ENCODE results near the gene NR3C2. TPM values are rescaled to one million over a fixed set of nuclear protein-coding genes. Genes with fewer than 3 reads are reported as not detected.

NR3C2 gene
- total and polyA plus RNA-seq, 10 of the 15 experiments (the other 5 are each of a cell fraction or from before 2014, with no cell fraction given): 0.05 to 0.11 (median 0.08) TPM; not detected in 4

DNA sequence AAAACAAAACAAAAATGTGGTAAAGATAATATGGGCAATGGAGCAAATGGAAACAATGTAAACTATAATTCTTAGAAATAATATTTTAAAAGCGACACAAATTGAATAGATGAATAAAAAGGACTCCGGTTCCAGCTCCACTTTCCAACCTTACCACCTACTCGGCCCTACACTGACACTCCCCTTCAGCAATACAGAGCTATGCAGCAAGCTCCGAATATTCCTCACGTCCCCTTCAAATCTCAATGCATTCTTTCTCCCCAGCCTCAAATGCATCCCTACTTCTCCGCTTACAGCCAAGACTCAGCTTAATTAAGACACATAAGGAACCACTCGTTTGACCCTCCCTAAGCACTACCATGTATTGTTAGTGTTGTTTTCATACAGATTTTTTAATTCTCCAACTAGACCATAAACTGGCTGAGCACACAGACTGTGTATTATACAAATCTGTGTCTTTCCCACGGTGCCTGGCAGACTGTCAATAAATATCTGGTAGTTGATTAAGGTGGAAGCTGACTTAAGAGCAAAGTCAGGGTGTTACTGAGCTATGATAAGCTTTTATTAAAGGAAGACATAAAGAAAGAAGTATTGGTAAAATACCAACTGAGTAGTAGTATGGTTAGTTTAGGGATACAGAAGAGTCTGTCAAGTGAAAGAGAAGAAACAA, 219.1 kb downstream of the NR3C2 start:
- CTCF ChIA-PET: no interaction called here
- in situ Hi-C loops (cut with MboI) (no loop called here), intact Hi-C loops (cut with micrococcal nuclease; ENCODE audit: unreplicated experiment) (no loop called here)
- DNase-seq (ENCODE audit: low read depth, low spot score) (no peak), ATAC-seq (no peak), FAIRE-seq (no peak)
- POLR2A ChIA-PET: no interaction called here
- TF ChIP-seq RB1 (IDR thresholded peaks at IDR 0.05; ENCODE audit: borderline replicate concordance): no peak
- no peak for TF ChIP-seq ZZZ3 (IDR thresholded peaks at IDR 0.05; ENCODE audit: control insufficient read depth, insufficient read length, low read depth)
- TF ChIP-seq NRF1 (conservative IDR thresholded peaks at IDR 0.05; ENCODE audit: low read depth, low read length): no peak
- TF ChIP-seq POLR2A (IDR thresholded peaks at IDR 0.05; ENCODE audit: low read depth, low read length): no peak
- no peak for TF ChIP-seq LARP7 (IDR thresholded peaks at IDR 0.05)
- TF ChIP-seq NFXL1 (IDR thresholded peaks at IDR 0.05; ENCODE audit: borderline replicate concordance): no peak
- no peak for TF ChIP-seq ZSCAN29 (IDR thresholded peaks at IDR 0.05)
- TF ChIP-seq NR2C2 (IDR thresholded peaks at IDR 0.05; ENCODE audit: borderline replicate concordance, control insufficient read depth, insufficient read length, low read depth): no peak
- TF ChIP-seq, protein P1, sequence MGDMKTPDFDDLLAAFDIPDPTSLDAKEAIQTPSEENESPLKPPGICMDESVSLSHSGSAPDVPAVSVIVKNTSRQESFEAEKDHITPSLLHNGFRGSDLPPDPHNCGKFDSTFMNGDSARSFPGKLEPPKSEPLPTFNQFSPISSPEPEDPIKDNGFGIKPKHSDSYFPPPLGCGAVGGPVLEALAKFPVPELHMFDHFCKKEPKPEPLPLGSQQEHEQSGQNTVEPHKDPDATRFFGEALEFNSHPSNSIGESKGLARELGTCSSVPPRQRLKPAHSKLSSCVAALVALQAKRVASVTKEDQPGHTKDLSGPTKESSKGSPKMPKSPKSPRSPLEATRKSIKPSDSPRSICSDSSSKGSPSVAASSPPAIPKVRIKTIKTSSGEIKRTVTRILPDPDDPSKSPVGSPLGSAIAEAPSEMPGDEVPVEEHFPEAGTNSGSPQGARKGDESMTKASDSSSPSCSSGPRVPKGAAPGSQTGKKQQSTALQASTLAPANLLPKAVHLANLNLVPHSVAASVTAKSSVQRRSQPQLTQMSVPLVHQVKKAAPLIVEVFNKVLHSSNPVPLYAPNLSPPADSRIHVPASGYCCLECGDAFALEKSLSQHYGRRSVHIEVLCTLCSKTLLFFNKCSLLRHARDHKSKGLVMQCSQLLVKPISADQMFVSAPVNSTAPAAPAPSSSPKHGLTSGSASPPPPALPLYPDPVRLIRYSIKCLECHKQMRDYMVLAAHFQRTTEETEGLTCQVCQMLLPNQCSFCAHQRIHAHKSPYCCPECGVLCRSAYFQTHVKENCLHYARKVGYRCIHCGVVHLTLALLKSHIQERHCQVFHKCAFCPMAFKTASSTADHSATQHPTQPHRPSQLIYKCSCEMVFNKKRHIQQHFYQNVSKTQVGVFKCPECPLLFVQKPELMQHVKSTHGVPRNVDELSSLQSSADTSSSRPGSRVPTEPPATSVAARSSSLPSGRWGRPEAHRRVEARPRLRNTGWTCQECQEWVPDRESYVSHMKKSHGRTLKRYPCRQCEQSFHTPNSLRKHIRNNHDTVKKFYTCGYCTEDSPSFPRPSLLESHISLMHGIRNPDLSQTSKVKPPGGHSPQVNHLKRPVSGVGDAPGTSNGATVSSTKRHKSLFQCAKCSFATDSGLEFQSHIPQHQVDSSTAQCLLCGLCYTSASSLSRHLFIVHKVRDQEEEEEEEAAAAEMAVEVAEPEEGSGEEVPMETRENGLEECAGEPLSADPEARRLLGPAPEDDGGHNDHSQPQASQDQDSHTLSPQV (IDR thresholded peaks at IDR 0.05): no peak
- TF ChIP-seq SUPT20H (IDR thresholded peaks at IDR 0.05; ENCODE audit: borderline replicate concordance, control insufficient read depth, low read depth, low read length): no peak
- TF ChIP-seq, protein P2, sequence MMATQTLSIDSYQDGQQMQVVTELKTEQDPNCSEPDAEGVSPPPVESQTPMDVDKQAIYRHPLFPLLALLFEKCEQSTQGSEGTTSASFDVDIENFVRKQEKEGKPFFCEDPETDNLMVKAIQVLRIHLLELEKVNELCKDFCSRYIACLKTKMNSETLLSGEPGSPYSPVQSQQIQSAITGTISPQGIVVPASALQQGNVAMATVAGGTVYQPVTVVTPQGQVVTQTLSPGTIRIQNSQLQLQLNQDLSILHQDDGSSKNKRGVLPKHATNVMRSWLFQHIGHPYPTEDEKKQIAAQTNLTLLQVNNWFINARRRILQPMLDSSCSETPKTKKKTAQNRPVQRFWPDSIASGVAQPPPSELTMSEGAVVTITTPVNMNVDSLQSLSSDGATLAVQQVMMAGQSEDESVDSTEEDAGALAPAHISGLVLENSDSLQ (IDR thresholded peaks at IDR 0.05): no peak
- no peak for TF ChIP-seq TCF12 (IDR thresholded peaks at IDR 0.05; ENCODE audit: low read depth, low read length)
- TF ChIP-seq, protein P3, sequence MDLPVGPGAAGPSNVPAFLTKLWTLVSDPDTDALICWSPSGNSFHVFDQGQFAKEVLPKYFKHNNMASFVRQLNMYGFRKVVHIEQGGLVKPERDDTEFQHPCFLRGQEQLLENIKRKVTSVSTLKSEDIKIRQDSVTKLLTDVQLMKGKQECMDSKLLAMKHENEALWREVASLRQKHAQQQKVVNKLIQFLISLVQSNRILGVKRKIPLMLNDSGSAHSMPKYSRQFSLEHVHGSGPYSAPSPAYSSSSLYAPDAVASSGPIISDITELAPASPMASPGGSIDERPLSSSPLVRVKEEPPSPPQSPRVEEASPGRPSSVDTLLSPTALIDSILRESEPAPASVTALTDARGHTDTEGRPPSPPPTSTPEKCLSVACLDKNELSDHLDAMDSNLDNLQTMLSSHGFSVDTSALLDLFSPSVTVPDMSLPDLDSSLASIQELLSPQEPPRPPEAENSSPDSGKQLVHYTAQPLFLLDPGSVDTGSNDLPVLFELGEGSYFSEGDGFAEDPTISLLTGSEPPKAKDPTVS (IDR thresholded peaks at IDR 0.05; ENCODE audit: low read depth, low read length): no peak
- no peak for TF ChIP-seq RFX5 (IDR thresholded peaks at IDR 0.05; ENCODE audit: low read depth, low read length)
- no peak for TF ChIP-seq TARDBP (IDR thresholded peaks at IDR 0.05; ENCODE audit: borderline replicate concordance)
- TF ChIP-seq PML (IDR thresholded peaks at IDR 0.05; ENCODE audit: low read length): no peak
- no peak for TF ChIP-seq ZNF207 (IDR thresholded peaks at IDR 0.05; ENCODE audit: borderline replicate concordance)
- no peaks in the 10 kb centered on the region for H3K27me3 ChIP-seq (replicated peaks in 1 of 2; ENCODE audit: control insufficient read depth in 2 of 2, insufficient read depth in 2 of 2, low read length in 1 of 2)
- no peak overlapping the region for H3K4me2 ChIP-seq (ENCODE audit: control insufficient read depth, insufficient read depth)
- H3K27ac ChIP-seq (ENCODE audit: control insufficient read depth, insufficient read depth): no peak overlapping the region
- H3K9me3 ChIP-seq (replicated peaks; ENCODE audit: control insufficient read depth, insufficient read depth, low read length): no peaks in the 10 kb centered on the region
- H3K36me3 ChIP-seq (ENCODE audit: control insufficient read depth in 2 of 2, insufficient read depth in 2 of 2, low read length in 1 of 2): no peaks in the 10 kb centered on the region
- no peak overlapping the region for H3K9ac ChIP-seq (ENCODE audit: control insufficient read depth, insufficient read depth, low read length)
- no peaks in the 10 kb centered on the region for H4K20me1 ChIP-seq (ENCODE audit: control insufficient read depth, insufficient read depth)
- no peak overlapping the region for H3K4me3 ChIP-seq
- no peak overlapping the region for H2AFZ ChIP-seq (ENCODE audit: control insufficient read depth, low read depth, low read length)
- WGBS (ENCODE audit: insufficient coverage, insufficient replicate concordance, low lambda C conversion rate, missing lambda C conversion rate): 20% methylated on average over 8 of the region's 8 CpGs
- no peaks in the 10 kb centered on the region for H3K4me1 ChIP-seq (ENCODE audit: control insufficient read depth, insufficient read depth, low read length)
- RAD21 ChIA-PET (ENCODE audit: unreplicated experiment): no interaction called here
- BruUV-seq (replicated peaks): no TSS peak
- no peaks in the 10 kb centered on the region for H3K79me2 ChIP-seq (ENCODE audit: control insufficient read depth, insufficient read depth, low read length)
- SMC1A ChIA-PET (ENCODE audit: uncharacterized antibody, unreplicated experiment): interaction anchor here (1.1 kb wide), 1 partner anchor 10 kb away, joined by 3 read pairs; no protein-coding TSS in a partner anchor
